Ectodermal cell (in vitro differentiated cells): Measurements from ENCODE around the gene KHDRBS2.

ENCODE experiments used
- H3K27ac ChIP-seq: 2 replicates; pipeline ENCODE4 v1.7.0; 2013; ENCODE audit warnings: mild to moderate bottlenecking, low read depth, low read length; ENCODE audit not compliant: insufficient read depth, poor library complexity, severe bottlenecking
- H3K27me3 ChIP-seq: 2 replicates; pipeline ENCODE4 v1.7.0; 2013; ENCODE audit warnings: mild to moderate bottlenecking, low read length; ENCODE audit not compliant: insufficient read depth, control insufficient read depth, poor library complexity, severe bottlenecking
- H3K36me3 ChIP-seq: one replicate; pipeline ENCODE4 v1.7.0; 2013; ENCODE audit warnings: low read length; ENCODE audit not compliant: control insufficient read depth, insufficient read depth
- H3K4me1 ChIP-seq: one replicate; pipeline ENCODE4 v1.7.0; 2013; ENCODE audit warnings: low read length; ENCODE audit not compliant: control insufficient read depth, insufficient read depth
- H3K4me3 ChIP-seq: 2 replicates; pipeline ENCODE4 v1.7.0; 2013; ENCODE audit warnings: low read depth, low read length, control low read depth; ENCODE audit not compliant: insufficient read depth
- H3K9me3 ChIP-seq: 2 replicates; pipeline ENCODE4 v1.7.0; 2013; ENCODE audit warnings: mild to moderate bottlenecking, low read length, moderate library complexity; ENCODE audit not compliant: control insufficient read depth
- WGBS, 2 experiments: methylation state at CpG; one replicate each; pipeline ENCODE4 v1.1.7; 2013; ENCODE audit warnings: missing lambda C conversion rate in 2 of 2; 5-methylcytosine and 5-hydroxymethylcytosine counted together

Gene KHDRBS2

GRCh38 chr6:62283796-62284411 lies 2.1 kb downstream of the KHDRBS2 start:
- Histone ChIP-seq H3K27me3 (peaks cover 5% of the 10 kb centered on the region), H3K9me3 (no peaks in the 10 kb centered on the region), H3K36me3 (no peaks in the 10 kb centered on the region), H3K4me3 (peak overlapping the region; percentile 2), H3K4me1 (no peaks in the 10 kb centered on the region), H3K27ac (no peak overlapping the region)
- WGBS, 2 experiments: 80% methylated on average over 1 of the region's 2 CpGs; no CpG with 5 or more reads in 1 of the 2 experiments

- peak overlapping the region; percentile 2 for H3K4me3 ChIP-seq
- 90 to 100% methylated on average over 1 of the region's 2 CpGs for WGBS, 2 experiments
Measured at GRCh38 chr6:62283365-62283764, 2.7 kb downstream of the KHDRBS2 start.

GRCh38 chr6:62280099-62280498 lies 5.9 kb downstream of the KHDRBS2 start:
- H3K4me1 ChIP-seq: no peaks in the 10 kb centered on the region
- no peak overlapping the region for H3K27ac ChIP-seq
- no peaks in the 10 kb centered on the region for H3K27me3 ChIP-seq
- no peak overlapping the region for H3K4me3 ChIP-seq
- H3K9me3 ChIP-seq: no peaks in the 10 kb centered on the region
- no peaks in the 10 kb centered on the region for H3K36me3 ChIP-seq
- 97 to 98% methylated on average over 3 of the region's 3 CpGs for WGBS, 2 experiments

More at GRCh38 chr6:62283365-62283764, 2.7 kb downstream of the KHDRBS2 start:
- Histone ChIP-seq H3K36me3 (no peaks in the 10 kb centered on the region), H3K27me3 (peaks cover 5% of the 10 kb centered on the region), H3K27ac (no peak overlapping the region), H3K9me3 (no peaks in the 10 kb centered on the region), H3K4me1 (no peaks in the 10 kb centered on the region)

GRCh38 chr6:62272114-62272513 lies 13.9 kb downstream of the KHDRBS2 start:
- no peaks in the 10 kb centered on the region for H3K4me1 ChIP-seq
- no peak overlapping the region for H3K27ac ChIP-seq
- H3K36me3 ChIP-seq: no peaks in the 10 kb centered on the region
- H3K27me3 ChIP-seq: no peaks in the 10 kb centered on the region
- 83 to 92% methylated on average over 1 of the region's 1 CpG for WGBS, 2 experiments
- H3K9me3 ChIP-seq: no peaks in the 10 kb centered on the region
- H3K4me3 ChIP-seq: no peak overlapping the region

GRCh38 chr6:62265906-62266525 lies 20.0 kb downstream of the KHDRBS2 start:
- no peaks in the 10 kb centered on the region for H3K4me1 ChIP-seq
- H3K9me3 ChIP-seq: no peaks in the 10 kb centered on the region
- no peak overlapping the region for H3K4me3 ChIP-seq
- H3K36me3 ChIP-seq: no peaks in the 10 kb centered on the region
- no peak overlapping the region for H3K27ac ChIP-seq
- no peaks in the 10 kb centered on the region for H3K27me3 ChIP-seq
- 87 to 96% methylated on average over 3 of the region's 3 CpGs for WGBS, 2 experiments

- WGBS, 2 experiments: 89 to 91% methylated on average over 2 to 3 of the region's 3 CpGs
- H3K27me3 ChIP-seq: no peaks in the 10 kb centered on the region
- H3K36me3 ChIP-seq: no peaks in the 10 kb centered on the region
- no peak overlapping the region for H3K4me3 ChIP-seq
- H3K27ac ChIP-seq: no peak overlapping the region
- no peaks in the 10 kb centered on the region for H3K9me3 ChIP-seq
- H3K4me1 ChIP-seq: no peaks in the 10 kb centered on the region
Measured at GRCh38 chr6:62262283-62262682, 23.7 kb downstream of the KHDRBS2 start.

- H3K36me3 ChIP-seq: no peaks in the 10 kb centered on the region
Measured at GRCh38 chr6:62246087-62246486, 39.9 kb downstream of the KHDRBS2 start.

GRCh38 chr6:62236784-62237183 lies 49.2 kb downstream of the KHDRBS2 start:
- Histone ChIP-seq H3K4me1 (no peaks in the 10 kb centered on the region), H3K27ac (no peak overlapping the region), H3K9me3 (no peaks in the 10 kb centered on the region), H3K36me3 (no peaks in the 10 kb centered on the region), H3K4me3 (no peak overlapping the region), H3K27me3 (no peaks in the 10 kb centered on the region)
- 95 to 100% methylated on average over 3 to 4 of the region's 5 CpGs for WGBS, 2 experiments

More at GRCh38 chr6:62246087-62246486, 39.9 kb downstream of the KHDRBS2 start:
- Histone ChIP-seq H3K27ac (no peak overlapping the region), H3K4me1 (no peaks in the 10 kb centered on the region), H3K4me3 (no peak overlapping the region), H3K9me3 (no peaks in the 10 kb centered on the region), H3K27me3 (no peaks in the 10 kb centered on the region)

- Histone ChIP-seq H3K4me3 (no peak overlapping the region), H3K27ac (no peak overlapping the region), H3K27me3 (no peaks in the 10 kb centered on the region), H3K4me1 (no peaks in the 10 kb centered on the region), H3K9me3 (no peaks in the 10 kb centered on the region), H3K36me3 (no peaks in the 10 kb centered on the region)
- 95 to 97% methylated on average over 6 of the region's 6 CpGs for WGBS, 2 experiments
Measured at GRCh38 chr6:62229231-62229630, 56.8 kb downstream of the KHDRBS2 start.

GRCh38 chr6:62217866-62218265 lies 68.2 kb downstream of the KHDRBS2 start:
- H3K27me3 ChIP-seq: no peaks in the 10 kb centered on the region
- no peaks in the 10 kb centered on the region for H3K36me3 ChIP-seq
- H3K27ac ChIP-seq: no peak overlapping the region
- H3K4me1 ChIP-seq: no peaks in the 10 kb centered on the region
- WGBS, 2 experiments: 88 to 98% methylated on average over 4 of the region's 4 CpGs
- H3K4me3 ChIP-seq: no peak overlapping the region
- no peaks in the 10 kb centered on the region for H3K9me3 ChIP-seq
